ENCODE results near the gene EPHB3.
"Not testable (repeated sequence)": the region's sequence is repeated elsewhere in the genome, so short reads cannot be mapped to it uniquely, and the experiment has no call there.

Gene EPHB3

GRCh38 chr3:184597829-184598573 is 36.4 kb downstream of the EPHB3 start:
- no peak for DNase-seq (ENCODE audit: low read depth in 1 of 2, low spot score in 1 of 2)

GRCh38 chr3:184598574-184598927 is 37.0 kb downstream of the EPHB3 start:
- no peak for DNase-seq (ENCODE audit: low read depth in 1 of 2, low spot score in 1 of 2)

- DNase-seq (ENCODE audit: low read depth in 1 of 2, low spot score in 1 of 2): no peak
Observed at GRCh38 chr3:184599143-184599542, 37.6 kb downstream of the EPHB3 start.

- no peak for DNase-seq (ENCODE audit: low read depth in 1 of 2, low spot score in 1 of 2)
Observed at GRCh38 chr3:184600685-184601377, 39.2 kb downstream of the EPHB3 start.

GRCh38 chr3:184601576-184602371 is 40.2 kb downstream of the EPHB3 start:
- DNase-seq (ENCODE audit: low read depth in 1 of 2, low spot score in 1 of 2): no peak

GRCh38 chr3:184602372-184603150 is 41.0 kb downstream of the EPHB3 start:
- DNase-seq (ENCODE audit: low read depth in 1 of 2, low spot score in 1 of 2): no peak

GRCh38 chr3:184603151-184604030 is 41.8 kb downstream of the EPHB3 start:
- DNase-seq (ENCODE audit: low read depth in 1 of 2, low spot score in 1 of 2): no peak

- no peak for DNase-seq (ENCODE audit: low read depth in 1 of 2, low spot score in 1 of 2)
Observed at GRCh38 chr3:184604039-184604601, 42.5 kb downstream of the EPHB3 start.

- DNase-seq (ENCODE audit: low read depth in 1 of 2, low spot score in 1 of 2): no peak
Observed at GRCh38 chr3:184604615-184605290, 43.2 kb downstream of the EPHB3 start.

GRCh38 chr3:184608209-184608608 is 46.6 kb downstream of the EPHB3 start:
- DNase-seq (ENCODE audit: low read depth in 1 of 2, low spot score in 1 of 2): no peak

GRCh38 chr3:184609476-184610244 is 48.1 kb downstream of the EPHB3 start:
- no peak for DNase-seq (ENCODE audit: low read depth in 1 of 2, low spot score in 1 of 2)

GRCh38 chr3:184610245-184610871 is 48.8 kb downstream of the EPHB3 start:
- DNase-seq (ENCODE audit: low read depth in 1 of 2, low spot score in 1 of 2): no peak

GRCh38 chr3:184611607-184612281 is 50.2 kb downstream of the EPHB3 start:
- no peak for DNase-seq (ENCODE audit: low read depth in 1 of 2, low spot score in 1 of 2)

- no peak for DNase-seq (ENCODE audit: low read depth in 1 of 2, low spot score in 1 of 2)
Observed at GRCh38 chr3:184615396-184615795, 53.8 kb downstream of the EPHB3 start.

GRCh38 chr3:184616436-184616835 is 54.9 kb downstream of the EPHB3 start:
- no peak for DNase-seq (ENCODE audit: low read depth in 1 of 2, low spot score in 1 of 2)

GRCh38 chr3:184617306-184617705 is 55.7 kb downstream of the EPHB3 start:
- not testable (repeated sequence) for DNase-seq (ENCODE audit: low read depth in 1 of 2, low spot score in 1 of 2)

- DNase-seq (ENCODE audit: low read depth in 1 of 2, low spot score in 1 of 2): no peak
Observed at GRCh38 chr3:184618811-184619210, 57.2 kb downstream of the EPHB3 start.

GRCh38 chr3:184619369-184619768 is 57.8 kb downstream of the EPHB3 start:
- DNase-seq (ENCODE audit: low read depth in 1 of 2, low spot score in 1 of 2): no peak
